Psoas muscle (tissue), 8 donors: ENCODE data around the gene QPRT. TPM values are rescaled to one million over a fixed set of nuclear protein-coding genes. Genes with fewer than 3 reads are reported as not detected.

Experiments
- ATAC-seq, 4 donors: fragments of 200-7000 bp; cut with Tn5 transposase; one replicate each; pipeline ENCODE4 v1.9.1; 2020; ENCODE audit warnings: moderate library complexity in 3 of 4, mild to moderate bottlenecking in 2 of 4
- DNase-seq, 2 donors: peaks; one replicate each; pipeline ENCODE4 v3.0.0-alpha.2; 2020
- H3K27ac ChIP-seq: fragments of 200-600 bp; one replicate; pipeline ENCODE4 v1.8.0; 2022
- H3K27me3 ChIP-seq, 3 donors: fragments of 200-600 bp in 1 of 3; one replicate each; pipeline versions ENCODE4 v1.6.1 to v1.8.0; 2013 to 2022; ENCODE audit warnings: low read length in 2 of 3, mild to moderate bottlenecking in 2 of 3, moderate library complexity in 1 of 3; ENCODE audit not compliant: insufficient read depth in 3 of 3
- H3K36me3 ChIP-seq, 2 donors: fragments of 200-600 bp in 1 of 2; one replicate each; pipeline versions ENCODE4 v1.6.1 to v1.8.0; 2013 to 2022; ENCODE audit warnings: low read depth in 1 of 2, mild to moderate bottlenecking in 1 of 2, moderate library complexity in 1 of 2; ENCODE audit not compliant: insufficient read depth in 1 of 2
- H3K4me1 ChIP-seq: fragments of 200-600 bp; one replicate; pipeline ENCODE4 v1.8.0; 2022
- H3K4me3 ChIP-seq: fragments of 200-600 bp; one replicate; pipeline ENCODE4 v1.8.0; 2022; ENCODE audit warnings: mild to moderate bottlenecking
- H3K9me3 ChIP-seq: fragments of 200-600 bp; one replicate; pipeline ENCODE4 v1.8.0; 2022
- WGBS, 3 donors: extraction: QIAGEN DNeasy Blood & Tissue Kit; methylation state at CpG; one replicate each; pipeline versions ENCODE4 v1.1.6 to v1.1.7; 2013; 5-methylcytosine and 5-hydroxymethylcytosine counted together
- intact Hi-C, 2 donors: fragments of 100-400 bp; cut with DNase I; formaldehyde crosslinking; loops; one replicate each; pipeline versions ENCODE4 v1.11.0 to v1.14.2; 2022
- polyA plus RNA-seq, 3 donors: library from polyadenylated mRNA; stranded (reverse); fragments of 200-250 nt; gene quantifications; one replicate each; pipeline ENCODE4 v1.2.3, GENCODE V29; 2013
- total RNA-seq, 4 donors: library from RNA; stranded (reverse); fragmentation: NEBNext Ultra II Directional in 2 of 4; extraction: Animal tissue kit (Norgen Biotek cat#: 25700) in 2 of 4; gene quantifications; one replicate each; pipeline versions ENCODE4 v1.2.1 to v1.2.4, GENCODE V29; 2021 to 2023
- TF ChIP-seq, protein P1 (sequence below): fragments of 200-600 bp; IDR thresholded peaks from one replicate; pipeline ENCODE4 v1.8.0; 2022; ENCODE audit warnings: antibody characterized with exemption
- donor health status: healthy with polysubstance abuse.
- donor health status: DM: no; HTN: no; CAD: no; lungs with moderate emphysema.
- donor health status: Bipolar disorder and iron deficiency.
- donor health status: healthy.
- donor health status: DM: yes; HTN: yes; CAD: no.
- donor health status: DM: no; HTN: no; CAD: no.
- donor health status: DM: no; HTN: no; CAD: no.
- donor health status: DM: yes; HTN: yes; CAD: no.

The QPRT gene
- total and polyA plus RNA-seq, 7 donors, result 0.75 to 9.9 (median 2.3) TPM

DNA sequence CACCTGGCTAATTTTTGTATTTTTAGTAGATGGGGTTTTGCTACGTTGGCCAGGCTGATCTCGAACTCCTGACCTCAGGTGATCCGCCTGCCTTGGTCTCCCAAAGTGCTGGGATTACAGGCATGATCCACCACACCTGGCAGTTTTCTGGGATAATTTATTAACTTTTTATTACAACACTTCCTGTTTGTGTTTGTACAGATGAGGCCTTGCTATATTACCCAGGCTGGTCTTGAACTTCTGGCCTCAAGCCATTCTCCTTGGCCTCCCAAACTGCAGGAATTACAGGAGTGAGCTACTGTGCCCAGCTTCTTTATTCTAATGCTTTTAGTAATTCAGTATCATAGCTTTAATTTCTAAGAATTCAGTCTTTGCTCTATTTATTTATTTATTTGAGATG lies 32.0 kb upstream of the QPRT start:
- ATAC-seq (no peak), DNase-seq (no peak)
- Histone ChIP-seq H3K4me3 (no peak overlapping the region), H3K4me1 (no peaks in the 10 kb centered on the region), H3K36me3 (no peaks in the 10 kb centered on the region), H3K27me3 (no peaks in the 10 kb centered on the region), H3K27ac (no peak overlapping the region), H3K9me3 (no peaks in the 10 kb centered on the region)
- TF ChIP-seq, protein P1, sequence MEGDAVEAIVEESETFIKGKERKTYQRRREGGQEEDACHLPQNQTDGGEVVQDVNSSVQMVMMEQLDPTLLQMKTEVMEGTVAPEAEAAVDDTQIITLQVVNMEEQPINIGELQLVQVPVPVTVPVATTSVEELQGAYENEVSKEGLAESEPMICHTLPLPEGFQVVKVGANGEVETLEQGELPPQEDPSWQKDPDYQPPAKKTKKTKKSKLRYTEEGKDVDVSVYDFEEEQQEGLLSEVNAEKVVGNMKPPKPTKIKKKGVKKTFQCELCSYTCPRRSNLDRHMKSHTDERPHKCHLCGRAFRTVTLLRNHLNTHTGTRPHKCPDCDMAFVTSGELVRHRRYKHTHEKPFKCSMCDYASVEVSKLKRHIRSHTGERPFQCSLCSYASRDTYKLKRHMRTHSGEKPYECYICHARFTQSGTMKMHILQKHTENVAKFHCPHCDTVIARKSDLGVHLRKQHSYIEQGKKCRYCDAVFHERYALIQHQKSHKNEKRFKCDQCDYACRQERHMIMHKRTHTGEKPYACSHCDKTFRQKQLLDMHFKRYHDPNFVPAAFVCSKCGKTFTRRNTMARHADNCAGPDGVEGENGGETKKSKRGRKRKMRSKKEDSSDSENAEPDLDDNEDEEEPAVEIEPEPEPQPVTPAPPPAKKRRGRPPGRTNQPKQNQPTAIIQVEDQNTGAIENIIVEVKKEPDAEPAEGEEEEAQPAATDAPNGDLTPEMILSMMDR, result no peak
- intact Hi-C loops, result no loop called here
- 92 to 97% (median 96%) methylated on average over 3 of the region's 3 CpGs for WGBS, 3 donors

- Histone ChIP-seq H3K36me3 (no peaks in the 10 kb centered on the region), H3K9me3 (no peaks in the 10 kb centered on the region), H3K27ac (no peak overlapping the region), H3K4me3 (no peak overlapping the region), H3K27me3 (no peaks in the 10 kb centered on the region), H3K4me1 (no peaks in the 10 kb centered on the region)
- no peak for DNase-seq
- TF ChIP-seq, protein P1, result no peak
- 71 to 77% (median 73%) methylated on average over 9 of the region's 9 CpGs for WGBS, 3 donors
- intact Hi-C loops, result no loop called here
- ATAC-seq, result no peak
These were observed 29.1 kb upstream of the QPRT start for GRCh38 chr16:29649588-29650494.

DNA sequence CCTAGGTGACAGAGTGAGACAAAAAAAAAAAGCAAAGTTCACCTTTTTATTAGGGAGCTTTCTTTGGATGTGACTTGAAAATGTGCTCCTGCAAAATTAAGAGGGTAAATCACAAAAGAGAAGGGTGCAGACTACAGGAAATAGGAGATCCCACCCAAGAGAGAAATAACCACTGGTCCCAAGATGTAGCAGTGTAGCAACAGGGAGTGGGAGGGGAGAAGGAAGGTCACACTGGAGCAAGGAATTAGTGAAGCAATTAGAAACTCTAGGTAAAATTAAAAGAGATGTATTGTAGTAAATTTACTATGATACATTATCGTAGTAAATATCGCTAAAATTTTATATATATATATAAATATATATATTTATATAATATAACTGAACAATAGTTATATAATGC lies 28.2 kb upstream of the QPRT start:
- Histone ChIP-seq H3K4me1 (no peaks in the 10 kb centered on the region), H3K27me3 (no peaks in the 10 kb centered on the region), H3K36me3 (no peaks in the 10 kb centered on the region), H3K4me3 (no peak overlapping the region), H3K27ac (no peak overlapping the region), H3K9me3 (no peaks in the 10 kb centered on the region)
- 96 to 98% (median 97%) methylated on average over 2 of the region's 2 CpGs for WGBS, 3 donors
- DNase-seq, result no peak
- TF ChIP-seq, protein P1, result no peak
- intact Hi-C loops, result no loop called here
- ATAC-seq, result no peak

- Histone ChIP-seq H3K27ac (no peak overlapping the region), H3K4me1 (no peaks in the 10 kb centered on the region), H3K27me3 (no peaks in the 10 kb centered on the region), H3K36me3 (no peaks in the 10 kb centered on the region), H3K9me3 (no peaks in the 10 kb centered on the region), H3K4me3 (no peak overlapping the region)
- DNase-seq (no peak), ATAC-seq (no peak)
- TF ChIP-seq, protein P1, result no peak
- intact Hi-C loops, result no loop called here
- WGBS, 3 donors, result 83 to 95% (median 93%) methylated on average over 2 of the region's 2 CpGs
These were observed 27.1 kb upstream of the QPRT start for GRCh38 chr16:29651774-29652349.
